GM19043 (cell line): ENCODE results near the gene BBS2.

ENCODE experiments used
- ATAC-seq: cut with Tn5 transposase; IDR thresholded peaks from one replicate; pipeline ENCODE4 v1.9.1; 2021; ENCODE audit warnings: low read depth; ENCODE audit not compliant: unreplicated experiment

The BBS2 gene

GRCh38 chr16:56436258-56436657, 83.6 kb downstream of the BBS2 start:
- no peak for ATAC-seq
